ENCODE data around the gene FOSL1.

DNA sequence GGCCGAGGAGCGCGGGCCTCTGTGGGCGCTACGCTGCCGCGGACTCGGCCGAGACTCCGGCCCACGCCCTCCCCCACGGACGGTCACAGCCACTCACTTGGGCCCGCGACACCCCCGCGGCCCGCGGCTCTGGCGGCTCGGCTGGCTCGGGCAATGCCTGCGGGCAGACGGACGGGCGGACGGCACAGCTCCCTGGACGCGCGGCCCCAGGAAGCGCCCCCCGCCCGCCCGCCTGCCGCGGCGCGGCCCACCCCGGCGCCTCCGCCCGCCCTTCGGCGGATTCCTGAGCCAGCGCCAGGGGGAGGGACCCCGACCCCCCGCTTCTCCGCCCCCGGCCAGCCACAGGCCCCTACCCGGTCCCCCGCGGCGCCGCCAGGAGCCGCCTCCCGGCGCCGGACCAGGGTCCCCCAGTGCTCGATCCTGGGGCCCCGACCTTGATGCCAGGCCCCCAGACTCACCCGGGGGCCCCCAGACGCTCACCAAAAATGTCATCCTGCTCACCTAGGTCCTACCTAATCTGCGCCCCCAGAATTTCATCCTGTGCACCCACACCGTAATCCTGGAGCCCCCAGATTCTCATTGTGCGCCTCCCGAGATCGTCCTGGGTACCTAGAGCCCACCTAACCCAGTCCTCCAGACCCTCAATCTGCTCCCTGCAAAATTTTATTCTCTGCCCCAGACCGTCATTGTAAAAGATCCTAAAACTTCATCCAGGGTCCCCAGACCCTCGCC, 27.4 kb downstream of the FOSL1 start, which contains the start of gene EFEMP2:
- no peak for TF ChIP-seq YY1 (IDR thresholded peaks at IDR 0.05)
- TF ChIP-seq, protein P1, sequence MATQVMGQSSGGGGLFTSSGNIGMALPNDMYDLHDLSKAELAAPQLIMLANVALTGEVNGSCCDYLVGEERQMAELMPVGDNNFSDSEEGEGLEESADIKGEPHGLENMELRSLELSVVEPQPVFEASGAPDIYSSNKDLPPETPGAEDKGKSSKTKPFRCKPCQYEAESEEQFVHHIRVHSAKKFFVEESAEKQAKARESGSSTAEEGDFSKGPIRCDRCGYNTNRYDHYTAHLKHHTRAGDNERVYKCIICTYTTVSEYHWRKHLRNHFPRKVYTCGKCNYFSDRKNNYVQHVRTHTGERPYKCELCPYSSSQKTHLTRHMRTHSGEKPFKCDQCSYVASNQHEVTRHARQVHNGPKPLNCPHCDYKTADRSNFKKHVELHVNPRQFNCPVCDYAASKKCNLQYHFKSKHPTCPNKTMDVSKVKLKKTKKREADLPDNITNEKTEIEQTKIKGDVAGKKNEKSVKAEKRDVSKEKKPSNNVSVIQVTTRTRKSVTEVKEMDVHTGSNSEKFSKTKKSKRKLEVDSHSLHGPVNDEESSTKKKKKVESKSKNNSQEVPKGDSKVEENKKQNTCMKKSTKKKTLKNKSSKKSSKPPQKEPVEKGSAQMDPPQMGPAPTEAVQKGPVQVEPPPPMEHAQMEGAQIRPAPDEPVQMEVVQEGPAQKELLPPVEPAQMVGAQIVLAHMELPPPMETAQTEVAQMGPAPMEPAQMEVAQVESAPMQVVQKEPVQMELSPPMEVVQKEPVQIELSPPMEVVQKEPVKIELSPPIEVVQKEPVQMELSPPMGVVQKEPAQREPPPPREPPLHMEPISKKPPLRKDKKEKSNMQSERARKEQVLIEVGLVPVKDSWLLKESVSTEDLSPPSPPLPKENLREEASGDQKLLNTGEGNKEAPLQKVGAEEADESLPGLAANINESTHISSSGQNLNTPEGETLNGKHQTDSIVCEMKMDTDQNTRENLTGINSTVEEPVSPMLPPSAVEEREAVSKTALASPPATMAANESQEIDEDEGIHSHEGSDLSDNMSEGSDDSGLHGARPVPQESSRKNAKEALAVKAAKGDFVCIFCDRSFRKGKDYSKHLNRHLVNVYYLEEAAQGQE (IDR thresholded peaks at IDR 0.05): no peak
- no peak for TF ChIP-seq HNF4G (IDR thresholded peaks at IDR 0.05)
- TF ChIP-seq TAF1 (conservative IDR thresholded peaks at IDR 0.05): no peak
- no peak for TF ChIP-seq FOXA1 (IDR thresholded peaks at IDR 0.05)
- TF ChIP-seq, protein P2, sequence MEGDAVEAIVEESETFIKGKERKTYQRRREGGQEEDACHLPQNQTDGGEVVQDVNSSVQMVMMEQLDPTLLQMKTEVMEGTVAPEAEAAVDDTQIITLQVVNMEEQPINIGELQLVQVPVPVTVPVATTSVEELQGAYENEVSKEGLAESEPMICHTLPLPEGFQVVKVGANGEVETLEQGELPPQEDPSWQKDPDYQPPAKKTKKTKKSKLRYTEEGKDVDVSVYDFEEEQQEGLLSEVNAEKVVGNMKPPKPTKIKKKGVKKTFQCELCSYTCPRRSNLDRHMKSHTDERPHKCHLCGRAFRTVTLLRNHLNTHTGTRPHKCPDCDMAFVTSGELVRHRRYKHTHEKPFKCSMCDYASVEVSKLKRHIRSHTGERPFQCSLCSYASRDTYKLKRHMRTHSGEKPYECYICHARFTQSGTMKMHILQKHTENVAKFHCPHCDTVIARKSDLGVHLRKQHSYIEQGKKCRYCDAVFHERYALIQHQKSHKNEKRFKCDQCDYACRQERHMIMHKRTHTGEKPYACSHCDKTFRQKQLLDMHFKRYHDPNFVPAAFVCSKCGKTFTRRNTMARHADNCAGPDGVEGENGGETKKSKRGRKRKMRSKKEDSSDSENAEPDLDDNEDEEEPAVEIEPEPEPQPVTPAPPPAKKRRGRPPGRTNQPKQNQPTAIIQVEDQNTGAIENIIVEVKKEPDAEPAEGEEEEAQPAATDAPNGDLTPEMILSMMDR (IDR thresholded peaks at IDR 0.05; ENCODE audit: low read depth, low read length, missing input control): no peak
- TF ChIP-seq SP1 (IDR thresholded peaks at IDR 0.05): no peak
- no peak for TF ChIP-seq EGR1 (IDR thresholded peaks at IDR 0.05; ENCODE audit: low read depth in 2 of 2)
- no peak for TF ChIP-seq RAD21 (IDR thresholded peaks at IDR 0.05)
- TF ChIP-seq, protein P3, sequence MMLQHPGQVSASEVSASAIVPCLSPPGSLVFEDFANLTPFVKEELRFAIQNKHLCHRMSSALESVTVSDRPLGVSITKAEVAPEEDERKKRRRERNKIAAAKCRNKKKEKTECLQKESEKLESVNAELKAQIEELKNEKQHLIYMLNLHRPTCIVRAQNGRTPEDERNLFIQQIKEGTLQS (IDR thresholded peaks at IDR 0.05): no peak
- no peak for TF ChIP-seq GABPA (IDR thresholded peaks at IDR 0.05 in 1 of 2, conservative IDR thresholded peaks at IDR 0.05 in 1 of 2)
- no peak for TF ChIP-seq HNF4A (conservative IDR thresholded peaks at IDR 0.05)

Measured in liver (tissue), 3 donors.